Mesothelial cell of epicardium (in vitro differentiated cells): ENCODE data around the gene PKNOX2. TPM values are rescaled to one million over a fixed set of nuclear protein-coding genes. Genes with fewer than 3 reads are reported as not detected.

Experiments
- DNase-seq, 2 experiments: peaks; one replicate each; pipeline ENCODE4 v3.0.0; 2021; ENCODE audit warnings: low spot score in 2 of 2; ENCODE audit not compliant: unreplicated experiment in 2 of 2
- H3K27ac Mint-ChIP-seq: 2 replicates; pipeline ENCODE4 v1.8.0; 2021; ENCODE audit warnings: mixed read lengths
- H3K27me3 Mint-ChIP-seq: 2 replicates; pipeline ENCODE4 v1.8.0; 2021; ENCODE audit warnings: low read depth, mixed read lengths
- H3K36me3 Mint-ChIP-seq: 2 replicates; pipeline ENCODE4 v1.8.0; 2021; ENCODE audit warnings: mixed read lengths
- H3K4me1 Mint-ChIP-seq: 2 replicates; pipeline ENCODE4 v1.8.0; 2021; ENCODE audit warnings: mixed read lengths
- H3K4me3 Mint-ChIP-seq: 2 replicates; pipeline ENCODE4 v1.8.0; 2021; ENCODE audit warnings: mild to moderate bottlenecking, moderate library complexity, mixed read lengths
- H3K9me3 Mint-ChIP-seq: 2 replicates; pipeline ENCODE4 v1.8.0; 2021; ENCODE audit warnings: mixed read lengths
- total RNA-seq: library from RNA; stranded (reverse); gene quantifications from 3 replicates; pipeline ENCODE4 v1.2.1, GENCODE V29; 2021
- TF ChIP-seq, protein P1 (sequence below): fragments of 200-600 bp; sonication (generic); IDR thresholded peaks from one replicate; pipeline ENCODE4 v1.5.0; 2021; ENCODE audit warnings: antibody characterized with exemption; ENCODE audit not compliant: unreplicated experiment

The PKNOX2 gene
- total RNA-seq, 1 donor from 2014 or later: 22.2 TPM

DNA sequence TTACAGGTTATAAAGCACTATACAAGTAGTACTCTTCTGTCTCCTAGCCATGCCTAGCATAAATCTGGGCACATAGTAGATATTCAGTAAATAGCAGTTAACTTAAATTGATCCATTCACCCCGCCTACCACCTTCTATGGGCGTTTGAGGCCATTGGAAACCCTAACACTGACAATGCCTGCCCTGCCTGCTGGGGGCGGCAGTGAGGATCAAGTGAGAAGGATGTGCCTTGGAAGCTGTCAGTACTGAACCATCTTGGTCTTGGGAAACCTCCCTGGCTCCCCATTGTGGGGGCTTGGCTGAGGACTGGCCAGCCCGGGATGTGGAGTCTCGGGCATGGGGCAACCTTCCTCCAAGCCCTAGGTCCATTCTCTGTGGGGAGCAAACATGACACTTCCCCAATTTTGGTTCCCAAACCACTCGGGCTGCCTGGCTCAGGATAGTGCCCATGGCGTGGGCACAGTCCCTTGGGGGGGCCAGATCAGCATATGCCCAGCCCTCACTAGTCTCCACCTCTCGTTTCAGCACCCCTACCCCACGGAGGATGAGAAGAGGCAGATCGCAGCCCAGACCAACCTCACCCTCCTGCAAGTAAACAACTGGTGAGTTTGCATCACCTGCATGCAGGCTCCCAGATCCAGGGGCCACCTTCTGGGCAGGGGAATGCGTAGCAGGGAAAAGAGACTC is 264.1 kb downstream of the PKNOX2 start:
- Mint-ChIP-seq H3K27ac (no peak overlapping the region), H3K9me3 (no peaks in the 10 kb centered on the region), H3K36me3 (no peaks in the 10 kb centered on the region), H3K4me3 (no peak overlapping the region), H3K4me1 (peaks cover 2% of the 10 kb centered on the region), H3K27me3 (no peaks in the 10 kb centered on the region)
- no peak for DNase-seq
- TF ChIP-seq, protein P1, sequence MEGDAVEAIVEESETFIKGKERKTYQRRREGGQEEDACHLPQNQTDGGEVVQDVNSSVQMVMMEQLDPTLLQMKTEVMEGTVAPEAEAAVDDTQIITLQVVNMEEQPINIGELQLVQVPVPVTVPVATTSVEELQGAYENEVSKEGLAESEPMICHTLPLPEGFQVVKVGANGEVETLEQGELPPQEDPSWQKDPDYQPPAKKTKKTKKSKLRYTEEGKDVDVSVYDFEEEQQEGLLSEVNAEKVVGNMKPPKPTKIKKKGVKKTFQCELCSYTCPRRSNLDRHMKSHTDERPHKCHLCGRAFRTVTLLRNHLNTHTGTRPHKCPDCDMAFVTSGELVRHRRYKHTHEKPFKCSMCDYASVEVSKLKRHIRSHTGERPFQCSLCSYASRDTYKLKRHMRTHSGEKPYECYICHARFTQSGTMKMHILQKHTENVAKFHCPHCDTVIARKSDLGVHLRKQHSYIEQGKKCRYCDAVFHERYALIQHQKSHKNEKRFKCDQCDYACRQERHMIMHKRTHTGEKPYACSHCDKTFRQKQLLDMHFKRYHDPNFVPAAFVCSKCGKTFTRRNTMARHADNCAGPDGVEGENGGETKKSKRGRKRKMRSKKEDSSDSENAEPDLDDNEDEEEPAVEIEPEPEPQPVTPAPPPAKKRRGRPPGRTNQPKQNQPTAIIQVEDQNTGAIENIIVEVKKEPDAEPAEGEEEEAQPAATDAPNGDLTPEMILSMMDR: no peak

DNA sequence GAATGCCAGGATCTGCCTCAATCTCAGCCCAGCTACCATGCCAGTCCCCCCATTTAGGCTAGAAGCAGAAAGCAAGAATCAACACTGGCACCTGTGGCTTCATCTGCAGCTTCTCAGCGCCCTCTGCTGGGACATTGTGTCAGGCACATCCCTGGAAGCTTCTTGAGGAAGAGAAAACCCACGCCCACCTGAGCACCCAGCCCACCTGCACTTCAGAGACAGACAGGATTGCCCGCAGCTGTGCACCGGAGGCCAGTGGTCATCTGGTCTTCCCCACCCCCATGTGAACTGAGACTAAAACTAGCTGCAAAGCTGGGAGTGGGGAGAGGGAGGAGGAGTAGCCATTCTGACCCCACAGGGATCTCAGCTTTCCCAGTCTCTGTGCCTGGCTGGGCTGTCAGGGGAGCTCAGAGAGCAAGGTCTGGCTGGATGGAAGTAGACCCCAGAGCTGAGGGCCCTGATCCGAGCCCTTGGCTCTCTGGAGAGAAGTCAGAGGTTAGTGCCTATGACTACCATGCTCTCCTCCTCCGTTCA is 264.7 kb downstream of the PKNOX2 start:
- H3K9me3 Mint-ChIP-seq: no peaks in the 10 kb centered on the region
- H3K4me3 Mint-ChIP-seq: no peak overlapping the region
- TF ChIP-seq, protein P1: peak; percentile 56
- no peak overlapping the region for H3K27ac Mint-ChIP-seq
- peaks cover 2% of the 10 kb centered on the region for H3K4me1 Mint-ChIP-seq
- no peaks in the 10 kb centered on the region for H3K27me3 Mint-ChIP-seq
- DNase-seq: peak; percentile 54 to 71
- no peaks in the 10 kb centered on the region for H3K36me3 Mint-ChIP-seq

DNA sequence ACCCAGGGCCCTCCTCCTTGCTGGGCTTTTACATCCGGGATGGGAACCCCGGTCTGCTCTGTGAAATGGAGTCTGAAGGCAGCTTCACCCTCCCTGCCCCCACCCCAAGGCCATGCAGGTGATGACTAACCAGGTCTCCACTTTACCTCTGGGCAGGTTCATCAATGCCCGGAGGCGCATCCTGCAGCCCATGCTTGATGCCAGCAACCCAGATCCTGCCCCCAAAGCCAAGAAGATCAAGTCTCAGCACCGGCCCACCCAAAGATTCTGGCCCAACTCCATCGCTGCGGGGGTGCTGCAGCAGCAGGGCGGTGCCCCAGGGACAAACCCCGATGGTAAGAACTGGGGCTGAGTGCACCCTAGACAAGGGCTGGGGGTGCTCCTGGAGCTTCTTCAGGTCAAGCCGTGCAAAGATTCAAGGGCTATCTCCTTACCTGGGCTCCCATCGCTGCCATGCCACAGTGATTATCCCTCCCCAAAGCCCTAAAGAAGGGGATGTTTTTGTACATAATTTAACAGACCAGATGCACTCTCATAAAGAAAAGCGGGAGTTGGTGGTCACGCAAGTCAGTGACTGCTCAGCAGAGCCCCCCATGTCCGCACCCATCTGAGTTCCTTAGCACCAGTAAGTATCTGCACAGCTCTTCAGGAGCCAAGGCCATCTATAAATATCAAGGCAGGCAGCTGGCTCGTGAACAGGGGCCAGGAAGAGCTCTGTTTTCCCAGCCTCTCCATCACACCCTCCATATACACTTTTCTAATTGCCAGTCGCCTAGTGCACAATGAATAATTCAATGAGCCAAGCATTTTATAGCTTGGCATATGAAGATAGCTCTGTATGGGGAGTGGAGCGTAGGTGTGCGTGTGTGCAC is 265.5 kb downstream of the PKNOX2 start:
- H3K27me3 Mint-ChIP-seq: no peaks in the 10 kb centered on the region
- no peak overlapping the region for H3K27ac Mint-ChIP-seq
- no peak for DNase-seq

DNA sequence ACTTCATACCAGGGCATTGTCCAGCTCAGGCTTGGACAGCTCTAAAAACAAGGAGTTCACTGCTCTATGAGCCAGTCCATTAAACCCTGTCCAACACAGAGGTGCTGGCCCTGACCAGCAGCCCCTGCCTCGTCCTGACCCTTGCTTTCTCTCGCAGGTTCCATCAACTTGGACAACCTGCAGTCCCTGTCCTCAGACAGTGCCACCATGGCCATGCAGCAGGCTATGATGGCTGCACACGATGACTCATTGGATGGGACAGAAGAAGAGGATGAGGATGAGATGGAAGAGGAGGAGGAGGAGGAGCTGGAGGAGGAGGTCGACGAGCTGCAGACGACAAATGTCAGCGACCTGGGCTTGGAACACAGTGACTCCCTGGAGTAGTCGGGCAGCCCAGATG is 266.5 kb downstream of the PKNOX2 start:
- no peak for DNase-seq
- Mint-ChIP-seq H3K27ac (no peak overlapping the region), H3K4me1 (peaks cover 2% of the 10 kb centered on the region), H3K9me3 (no peaks in the 10 kb centered on the region), H3K4me3 (no peak overlapping the region), H3K36me3 (no peaks in the 10 kb centered on the region), H3K27me3 (no peaks in the 10 kb centered on the region)
- TF ChIP-seq, protein P1: no peak

More for the DNA sequence above, 265.5 kb downstream of the PKNOX2 start:
- H3K4me1 Mint-ChIP-seq: peaks cover 2% of the 10 kb centered on the region
- no peaks in the 10 kb centered on the region for H3K36me3 Mint-ChIP-seq
- H3K4me3 Mint-ChIP-seq: no peak overlapping the region
- H3K9me3 Mint-ChIP-seq: no peaks in the 10 kb centered on the region
- TF ChIP-seq, protein P1: no peak

DNA sequence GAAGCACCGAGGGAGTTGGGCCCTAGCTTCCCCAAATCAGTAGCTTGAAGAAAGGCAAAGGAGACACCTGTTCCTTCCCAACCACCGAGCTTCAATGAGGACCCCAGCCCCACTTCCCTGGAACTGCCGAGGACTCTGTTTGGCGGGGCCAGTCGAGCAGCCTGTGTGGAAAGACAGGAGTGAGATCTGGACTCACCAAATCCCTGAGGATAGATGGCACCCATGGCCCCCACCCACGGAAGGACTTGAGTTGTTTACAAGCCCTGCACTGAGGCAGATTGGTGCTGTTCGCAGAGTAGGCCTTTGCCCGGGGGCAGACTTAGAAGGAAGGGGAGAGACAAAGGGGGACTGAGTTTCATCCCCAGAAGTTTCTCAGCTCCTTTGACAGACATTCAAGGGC is 266.9 kb downstream of the PKNOX2 start:
- Mint-ChIP-seq H3K4me3 (no peak overlapping the region), H3K9me3 (no peaks in the 10 kb centered on the region), H3K36me3 (no peaks in the 10 kb centered on the region), H3K4me1 (peaks cover 2% of the 10 kb centered on the region), H3K27ac (no peak overlapping the region), H3K27me3 (no peaks in the 10 kb centered on the region)
- TF ChIP-seq, protein P1: no peak
- no peak for DNase-seq
